IMR-90 (cell line): ENCODE data around the gene BASP1. TPM values are rescaled to one million over a fixed set of nuclear protein-coding genes. Genes with fewer than 3 reads are reported as not detected.

Experiments used
- BHLHE40 ChIP-seq: fragments of 150-350 bp; IDR thresholded peaks from 2 replicates; pipeline ENCODE4 v1.6.1; 2016; ENCODE audit warnings: mild to moderate bottlenecking, low read depth, low read length
- CHD1 ChIP-seq: IDR thresholded peaks from 2 replicates; pipeline ENCODE4 v1.6.1; 2012; ENCODE audit warnings: low read depth, low read length, improper control_type of control experiment
- MAFK ChIP-seq: IDR thresholded peaks from 2 replicates; pipeline ENCODE4 v1.6.1; 2012; ENCODE audit warnings: low read depth, low read length, improper control_type of control experiment
- MXI1 ChIP-seq: IDR thresholded peaks from 2 replicates; pipeline ENCODE4 v1.6.1; 2012; ENCODE audit warnings: low read depth, mild to moderate bottlenecking, low read length, moderate library complexity, borderline replicate concordance
- RAD21 ChIP-seq: IDR thresholded peaks from 2 replicates; pipeline ENCODE4 v1.6.1; 2012; ENCODE audit warnings: low read length, improper control_type of control experiment
- RCOR1 ChIP-seq: IDR thresholded peaks from 2 replicates; pipeline ENCODE4 v1.6.1; 2012; ENCODE audit warnings: mild to moderate bottlenecking, low read length, improper control_type of control experiment; ENCODE audit not compliant: insufficient replicate concordance
- RFX5 ChIP-seq: IDR thresholded peaks from 2 replicates; pipeline ENCODE4 v1.8.0; 2012; ENCODE audit warnings: low read depth, mild to moderate bottlenecking, low read length, moderate library complexity
- polyA plus RNA-seq, 3 experiments: library from polyadenylated mRNA; depleted of rRNA; stranded (reverse); fragments of >200 nt; gene quantifications; 2 replicates each; pipeline ENCODE4 v1.2.3, GENCODE V29; 2012; ENCODE audit warnings: low replicate concordance in 1 of 3
- total RNA-seq: library from RNA; depleted of rRNA; stranded (reverse); fragments of >200 nt; gene quantifications from 2 replicates; pipeline ENCODE4 v1.2.3, GENCODE V29; 2012
- TF ChIP-seq, protein P1 (sequence below): fragments of 150-350 bp; IDR thresholded peaks from 2 replicates; pipeline ENCODE4 v1.6.1; 2017; ENCODE audit warnings: mild to moderate bottlenecking, antibody characterized with exemption, low read length, low read depth

Gene BASP1
- total and polyA plus RNA-seq, 2 of the 4 experiments (the other 2 are of a cell fraction), result 39.6 to 103 TPM

DNA sequence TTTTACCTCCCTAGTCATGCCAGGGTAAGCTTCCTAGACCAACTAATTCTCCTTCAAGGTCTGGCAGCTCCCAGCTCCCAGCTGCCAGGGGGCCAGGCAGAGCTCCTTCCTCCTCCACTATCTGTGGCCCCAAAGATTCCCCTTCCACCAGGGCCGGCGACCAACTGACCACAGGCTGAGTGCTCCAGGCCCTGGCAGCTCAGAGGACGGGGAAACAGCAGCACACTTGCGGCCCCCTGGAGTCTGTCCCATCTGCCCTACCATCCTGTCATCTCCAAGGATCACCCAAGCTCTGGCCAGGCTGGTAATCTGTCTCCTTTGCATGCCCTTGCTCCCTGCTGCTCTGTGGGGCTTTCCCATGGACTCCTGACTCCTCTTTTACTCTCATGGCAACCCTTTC is 31.2 kb upstream of the BASP1 start (continued):
- TF ChIP-seq, protein P1, sequence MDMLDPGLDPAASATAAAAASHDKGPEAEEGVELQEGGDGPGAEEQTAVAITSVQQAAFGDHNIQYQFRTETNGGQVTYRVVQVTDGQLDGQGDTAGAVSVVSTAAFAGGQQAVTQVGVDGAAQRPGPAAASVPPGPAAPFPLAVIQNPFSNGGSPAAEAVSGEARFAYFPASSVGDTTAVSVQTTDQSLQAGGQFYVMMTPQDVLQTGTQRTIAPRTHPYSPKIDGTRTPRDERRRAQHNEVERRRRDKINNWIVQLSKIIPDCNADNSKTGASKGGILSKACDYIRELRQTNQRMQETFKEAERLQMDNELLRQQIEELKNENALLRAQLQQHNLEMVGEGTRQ, result no peak
- TF ChIP-seq RCOR1, result no peak
- TF ChIP-seq MXI1, result no peak
- no peak for TF ChIP-seq RAD21
- TF ChIP-seq RFX5, result no peak
- TF ChIP-seq MAFK, result no peak
- TF ChIP-seq BHLHE40, result no peak
- TF ChIP-seq CHD1, result no peak
